Muscle layer of colon (tissue), 2 donors: ENCODE results near the gene SV2B.

Experiments
- H3K27ac ChIP-seq: one replicate; pipeline ENCODE4 v1.7.0; 2013; ENCODE audit warnings: low read depth, mild to moderate bottlenecking, low read length, moderate library complexity
- H3K27me3 ChIP-seq, 2 donors: one replicate each; pipeline ENCODE4 v1.7.0; 2013; ENCODE audit warnings: low read length in 2 of 2, mild to moderate bottlenecking in 2 of 2; ENCODE audit not compliant: insufficient read depth in 2 of 2, control insufficient read depth in 1 of 2
- H3K36me3 ChIP-seq: one replicate; pipeline ENCODE4 v1.7.0; 2013; ENCODE audit warnings: mild to moderate bottlenecking, low read length; ENCODE audit not compliant: insufficient read depth
- H3K4me1 ChIP-seq: one replicate; pipeline ENCODE4 v1.7.0; 2013; ENCODE audit warnings: mild to moderate bottlenecking, low read length; ENCODE audit not compliant: insufficient read depth
- H3K4me3 ChIP-seq, 2 donors: one replicate each; pipeline ENCODE4 v1.7.0; 2013; ENCODE audit warnings: low read length in 2 of 2, low read depth in 1 of 2, mild to moderate bottlenecking in 1 of 2, moderate library complexity in 1 of 2
- H3K9ac ChIP-seq: one replicate; pipeline ENCODE4 v1.7.0; 2013; ENCODE audit warnings: low read length
- H3K9me3 ChIP-seq: one replicate; pipeline ENCODE4 v1.7.0; 2013; ENCODE audit warnings: mild to moderate bottlenecking, low read length
- donor health status: abdominal sarcoma.
- donor health status: Adenocarcinoma of cecum.

The SV2B gene

GRCh38 chr15:91223863-91224262 is 123.8 kb downstream of the SV2B start:
- no peaks in the 10 kb centered on the region for H3K36me3 ChIP-seq
- no peak overlapping the region for H3K9ac ChIP-seq
- peaks cover 0 to 4% of the 10 kb centered on the region in 2 donors for H3K27me3 ChIP-seq
- no peak overlapping the region for H3K4me3 ChIP-seq
- no peak overlapping the region for H3K27ac ChIP-seq
- no peaks in the 10 kb centered on the region for H3K9me3 ChIP-seq
- H3K4me1 ChIP-seq = no peaks in the 10 kb centered on the region

- H3K9ac ChIP-seq = no peak overlapping the region
- no peaks in the 10 kb centered on the region for H3K9me3 ChIP-seq
- H3K27ac ChIP-seq = no peak overlapping the region
- no peak overlapping the region for H3K4me3 ChIP-seq
- no peaks in the 10 kb centered on the region for H3K36me3 ChIP-seq
- no peaks in the 10 kb centered on the region for H3K4me1 ChIP-seq
- peaks cover 0 to 4% of the 10 kb centered on the region in 2 donors for H3K27me3 ChIP-seq
Measured at GRCh38 chr15:91224755-91225380, 124.8 kb downstream of the SV2B start.

DNA sequence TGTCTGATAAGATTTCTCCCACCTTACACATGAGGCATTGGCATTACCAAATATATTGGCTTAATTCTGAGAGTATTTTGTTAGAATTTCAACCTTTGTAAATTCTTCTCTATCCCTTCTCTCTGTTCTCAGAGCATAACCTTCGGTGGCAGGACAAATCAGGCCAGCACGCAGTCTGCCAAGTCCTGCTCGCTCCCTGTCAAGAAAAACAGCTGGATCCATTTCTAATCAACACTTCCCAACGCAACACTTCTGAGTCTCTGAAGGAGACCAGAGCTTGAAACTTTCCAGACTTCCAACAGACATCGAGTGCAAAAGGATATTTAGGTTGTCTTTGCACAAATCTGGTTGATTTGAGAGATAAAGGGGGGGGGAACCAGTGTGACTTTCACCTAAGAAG is 125.7 kb downstream of the SV2B start:
- Histone ChIP-seq H3K4me3 (no peak overlapping the region), H3K27me3 (peaks cover 0 to 4% of the 10 kb centered on the region in 2 donors), H3K4me1 (no peaks in the 10 kb centered on the region), H3K27ac (no peak overlapping the region), H3K36me3 (no peaks in the 10 kb centered on the region), H3K9ac (no peak overlapping the region), H3K9me3 (no peaks in the 10 kb centered on the region)

- H3K27me3 ChIP-seq = peaks cover 0 to 4% of the 10 kb centered on the region in 2 donors
- no peak overlapping the region for H3K27ac ChIP-seq
- H3K4me3 ChIP-seq = no peak overlapping the region
- no peak overlapping the region for H3K9ac ChIP-seq
- H3K4me1 ChIP-seq = no peaks in the 10 kb centered on the region
- H3K9me3 ChIP-seq = no peaks in the 10 kb centered on the region
- no peaks in the 10 kb centered on the region for H3K36me3 ChIP-seq
Measured at GRCh38 chr15:91227117-91227516, 127.1 kb downstream of the SV2B start.

DNA sequence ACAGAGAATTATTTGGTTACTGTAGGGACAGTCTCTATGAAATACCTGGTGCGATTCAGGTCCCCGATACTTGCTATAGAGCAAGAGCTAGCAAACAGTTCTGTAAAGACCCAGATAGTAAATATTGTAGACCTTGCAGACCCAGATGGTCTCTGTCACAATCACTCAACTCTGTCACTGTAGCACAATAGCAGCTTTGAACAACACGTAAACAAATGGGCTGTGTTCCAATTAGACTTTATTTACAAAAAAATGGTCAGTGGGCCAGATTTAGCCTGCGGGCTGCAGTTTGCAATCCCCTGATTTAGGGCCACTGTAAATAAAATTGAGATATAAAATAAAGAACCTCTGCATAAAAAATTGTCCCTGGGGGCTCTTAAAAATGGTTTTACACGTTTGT is 127.7 kb downstream of the SV2B start:
- H3K4me1 ChIP-seq = no peaks in the 10 kb centered on the region
- H3K36me3 ChIP-seq = no peaks in the 10 kb centered on the region
- no peak overlapping the region for H3K4me3 ChIP-seq
- no peak overlapping the region for H3K27ac ChIP-seq
- H3K9me3 ChIP-seq = no peaks in the 10 kb centered on the region
- no peak overlapping the region for H3K9ac ChIP-seq
- peaks cover 0 to 4% of the 10 kb centered on the region in 2 donors for H3K27me3 ChIP-seq

DNA sequence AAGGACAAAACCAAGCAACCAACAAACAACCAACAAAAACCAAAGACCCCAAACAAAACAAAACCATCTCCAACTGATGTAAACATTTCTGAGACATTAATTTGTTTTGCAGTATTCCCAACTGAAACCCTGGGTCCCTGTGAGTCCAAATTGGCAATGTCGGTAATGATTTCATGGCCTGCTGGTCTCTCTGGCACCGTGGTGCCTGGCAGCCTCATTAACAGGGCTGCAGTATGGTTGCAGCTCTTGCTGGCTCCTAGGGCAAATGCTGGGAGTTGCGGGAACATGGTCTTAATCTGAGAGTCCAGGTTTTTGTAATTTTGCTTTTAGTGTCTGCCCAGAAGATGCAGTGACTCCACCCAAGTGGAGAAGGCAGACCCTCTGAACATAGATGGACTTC is 128.3 kb downstream of the SV2B start:
- Histone ChIP-seq H3K27ac (no peak overlapping the region), H3K9me3 (no peaks in the 10 kb centered on the region), H3K27me3 (peaks cover 0 to 4% of the 10 kb centered on the region in 2 donors), H3K9ac (no peak overlapping the region), H3K4me3 (no peak overlapping the region), H3K36me3 (no peaks in the 10 kb centered on the region), H3K4me1 (no peaks in the 10 kb centered on the region)

GRCh38 chr15:91228890-91229289 is 128.8 kb downstream of the SV2B start:
- H3K9ac ChIP-seq = no peak overlapping the region
- H3K4me1 ChIP-seq = no peaks in the 10 kb centered on the region
- H3K27me3 ChIP-seq = peaks cover 0 to 2% of the 10 kb centered on the region in 2 donors

GRCh38 chr15:91231703-91232102 is 131.6 kb downstream of the SV2B start:
- no peaks in the 10 kb centered on the region for H3K36me3 ChIP-seq
- no peak overlapping the region for H3K4me3 ChIP-seq
- H3K27me3 ChIP-seq = no peaks in the 10 kb centered on the region
- no peak overlapping the region for H3K9ac ChIP-seq
- no peaks in the 10 kb centered on the region for H3K9me3 ChIP-seq
- H3K4me1 ChIP-seq = no peaks in the 10 kb centered on the region
- no peak overlapping the region for H3K27ac ChIP-seq

More at GRCh38 chr15:91228890-91229289, 128.8 kb downstream of the SV2B start:
- H3K27ac ChIP-seq = no peak overlapping the region
- no peaks in the 10 kb centered on the region for H3K9me3 ChIP-seq
- H3K36me3 ChIP-seq = no peaks in the 10 kb centered on the region
- H3K4me3 ChIP-seq = no peak overlapping the region

GRCh38 chr15:91234759-91235158 is 134.7 kb downstream of the SV2B start:
- H3K27ac ChIP-seq = no peak overlapping the region
- H3K36me3 ChIP-seq = no peaks in the 10 kb centered on the region
- no peaks in the 10 kb centered on the region for H3K27me3 ChIP-seq
- no peak overlapping the region for H3K9ac ChIP-seq
- H3K4me1 ChIP-seq = no peaks in the 10 kb centered on the region
- no peak overlapping the region for H3K4me3 ChIP-seq
- no peaks in the 10 kb centered on the region for H3K9me3 ChIP-seq

GRCh38 chr15:91235376-91235775 is 135.3 kb downstream of the SV2B start:
- Histone ChIP-seq H3K27ac (no peak overlapping the region), H3K27me3 (no peaks in the 10 kb centered on the region), H3K4me3 (no peak overlapping the region), H3K36me3 (no peaks in the 10 kb centered on the region), H3K4me1 (no peaks in the 10 kb centered on the region), H3K9me3 (no peaks in the 10 kb centered on the region), H3K9ac (no peak overlapping the region)

- Histone ChIP-seq H3K9ac (no peak overlapping the region), H3K36me3 (no peaks in the 10 kb centered on the region), H3K9me3 (no peaks in the 10 kb centered on the region), H3K4me1 (no peaks in the 10 kb centered on the region), H3K4me3 (no peak overlapping the region), H3K27me3 (no peaks in the 10 kb centered on the region), H3K27ac (no peak overlapping the region)
Measured at GRCh38 chr15:91237445-91237844, 137.4 kb downstream of the SV2B start.

GRCh38 chr15:91238644-91239425 is 138.8 kb downstream of the SV2B start:
- Histone ChIP-seq H3K27ac (no peak overlapping the region), H3K9me3 (no peaks in the 10 kb centered on the region), H3K27me3 (no peaks in the 10 kb centered on the region), H3K4me1 (no peaks in the 10 kb centered on the region), H3K36me3 (no peaks in the 10 kb centered on the region), H3K4me3 (no peak overlapping the region), H3K9ac (no peak overlapping the region)
